CD4-positive, CD25-positive, alpha-beta regulatory T cell (primary cell): ENCODE results near the gene C17orf100. TPM values are rescaled to one million over a fixed set of nuclear protein-coding genes. Genes with fewer than 3 reads are reported as not detected.
"Not testable (repeated sequence)": the region's sequence is repeated elsewhere in the genome, so short reads cannot be mapped to it uniquely, and the experiment has no call there.

ENCODE experiments used
- ATAC-seq, 2 donors: fragments of 150-1000 bp; cut with Tn5 transposase; one replicate each; pipeline ENCODE4 v1.10.0; 2021; ENCODE audit warnings: low read depth in 2 of 2, moderate number of reproducible peaks in 2 of 2, moderate library complexity in 1 of 2
- DNase-seq, 3 donors: peaks; one replicate each; pipeline versions ENCODE4 v3.0.0 to v3.0.0-alpha.2; 2012 to 2022; ENCODE audit warnings: mixed read lengths in 1 of 3
- H3K27ac ChIP-seq: one replicate; pipeline ENCODE4 v1.7.0; 2013; ENCODE audit warnings: mild to moderate bottlenecking, low read length; ENCODE audit not compliant: insufficient read depth, poor library complexity, severe bottlenecking
- H3K27me3 ChIP-seq: one replicate; pipeline ENCODE4 v1.7.0; 2013; ENCODE audit warnings: low read length; ENCODE audit not compliant: control insufficient read depth, insufficient read depth
- H3K36me3 ChIP-seq: one replicate; pipeline ENCODE4 v1.7.0; 2013; ENCODE audit warnings: mild to moderate bottlenecking, low read length, moderate library complexity; ENCODE audit not compliant: control insufficient read depth, insufficient read depth
- H3K4me1 ChIP-seq: 2 replicates; pipeline ENCODE4 v1.7.0; 2013; ENCODE audit warnings: mild to moderate bottlenecking, low read length; ENCODE audit not compliant: insufficient read depth, control insufficient read depth, poor library complexity, severe bottlenecking
- H3K4me3 ChIP-seq: one replicate; pipeline ENCODE4 v1.7.0; 2013; ENCODE audit warnings: low read depth, mild to moderate bottlenecking, low read length, moderate library complexity
- H3K9me3 ChIP-seq, 2 experiments: 1 replicate in 1 of 2; 2 replicates in 1 of 2; pipeline ENCODE4 v1.7.0; 2013; ENCODE audit warnings: low read length in 2 of 2, mild to moderate bottlenecking in 1 of 2, moderate library complexity in 1 of 2; ENCODE audit not compliant: control insufficient read depth in 2 of 2
- H3K27ac Mint-ChIP-seq, 3 donors: one replicate each; pipeline ENCODE4 v1.8.0; 2020 to 2022; ENCODE audit warnings: mild to moderate bottlenecking in 3 of 3, mixed read lengths in 3 of 3, moderate library complexity in 2 of 3
- H3K27me3 Mint-ChIP-seq: one replicate; pipeline ENCODE4 v1.8.0; 2022; ENCODE audit warnings: mild to moderate bottlenecking, mixed read lengths
- H3K36me3 Mint-ChIP-seq: one replicate; pipeline ENCODE4 v1.8.0; 2020; ENCODE audit warnings: mixed read lengths
- H3K4me1 Mint-ChIP-seq, 4 donors: one replicate each; pipeline ENCODE4 v1.8.0; 2020 to 2022; ENCODE audit warnings: mixed read lengths in 4 of 4, mild to moderate bottlenecking in 1 of 4
- H3K4me3 Mint-ChIP-seq, 4 donors: one replicate each; pipeline ENCODE4 v1.8.0; 2020 to 2022; ENCODE audit warnings: mild to moderate bottlenecking in 4 of 4, mixed read lengths in 4 of 4, moderate library complexity in 3 of 4
- H3K9me3 Mint-ChIP-seq, 7 donors: one replicate each; pipeline ENCODE4 v1.8.0; 2020 to 2022; ENCODE audit warnings: mixed read lengths in 7 of 7, mild to moderate bottlenecking in 3 of 7, moderate library complexity in 2 of 7
- polyA plus RNA-seq, 4 donors: library from polyadenylated mRNA; unstranded; fragments of 300-500 nt; fragmentation: Illumina TruSeq; gene quantifications; one replicate each; pipeline ENCODE4 v1.2.3, GENCODE V29; 2021
- total RNA-seq: library from RNA; stranded (reverse); gene quantifications from one replicate; pipeline ENCODE4 v1.2.3, GENCODE V29; 2022

C17orf100 gene
- total and polyA plus RNA-seq, 5 donors from 2014 or later = 1.5 to 7.1 (median 5.6) TPM

- ATAC-seq = no peak
- Mint-ChIP-seq H3K9me3 (peaks cover 0 to 2% (median 0%) of the 10 kb centered on the region in 7 donors), H3K36me3 (peaks cover 14% of the 10 kb centered on the region), H3K27ac (peak overlapping the region; percentile 86 to 94 (median 89)), H3K4me1 (peaks cover 14 to 59% (median 38%) of the 10 kb centered on the region in 4 donors), H3K4me3 (peak overlapping the region; percentile 89 to 98 (median 93)), H3K27me3 (peaks cover 30% of the 10 kb centered on the region)
- H3K9me3 ChIP-seq = no peaks in the 10 kb centered on the region
- peak overlapping the region; percentile 67 for H3K4me3 ChIP-seq
- H3K4me1 ChIP-seq = peaks cover 18% of the 10 kb centered on the region
- no peak for DNase-seq
- peak overlapping the region; percentile 23 for H3K27ac ChIP-seq
- H3K27me3 ChIP-seq = no peaks in the 10 kb centered on the region
- H3K36me3 ChIP-seq = peaks cover 4% of the 10 kb centered on the region
Observed at GRCh38 chr17:6657633-6658287, 6.2 kb downstream of the C17orf100 start.

GRCh38 chr17:6658411-6658810 is 6.8 kb downstream of the C17orf100 start:
- not testable (repeated sequence) for H3K36me3 ChIP-seq, DNase-seq, H3K9me3 Mint-ChIP-seq, H3K27ac ChIP-seq, H3K4me3 ChIP-seq, H3K27me3 ChIP-seq, ATAC-seq, H3K9me3 ChIP-seq
- H3K27ac Mint-ChIP-seq = peak overlapping the region in 1 of 3 donors; percentile 86
- peaks cover 18% of the 10 kb centered on the region for H3K4me1 ChIP-seq
- H3K4me1 Mint-ChIP-seq = peaks cover 7 to 52% (median 31%) of the 10 kb centered on the region in 4 donors
- H3K36me3 Mint-ChIP-seq = peaks cover 13% of the 10 kb centered on the region
- H3K4me3 Mint-ChIP-seq = peak overlapping the region in 3 of 4 donors; percentile 68 to 94 (median 92)
- H3K27me3 Mint-ChIP-seq = peaks cover 26% of the 10 kb centered on the region

GRCh38 chr17:6660101-6660500 is 8.5 kb downstream of the C17orf100 start:
- DNase-seq = no peak
- peaks cover 4% of the 10 kb centered on the region for H3K36me3 ChIP-seq
- H3K27me3 Mint-ChIP-seq = peaks cover 21% of the 10 kb centered on the region
- no peak overlapping the region for H3K4me3 ChIP-seq
- peaks cover 12% of the 10 kb centered on the region for H3K4me1 ChIP-seq
- peaks cover 0 to 2% (median 0%) of the 10 kb centered on the region in 7 donors for H3K9me3 Mint-ChIP-seq
- H3K27ac Mint-ChIP-seq = peak overlapping the region in 1 of 3 donors; percentile 82
- no peak for ATAC-seq
- peak overlapping the region in 3 of 4 donors; percentile 7 to 48 (median 32) for H3K4me3 Mint-ChIP-seq
- H3K27ac ChIP-seq = no peak overlapping the region
- H3K27me3 ChIP-seq = no peaks in the 10 kb centered on the region
- H3K9me3 ChIP-seq = no peaks in the 10 kb centered on the region
- H3K4me1 Mint-ChIP-seq = peaks cover 0 to 40% (median 23%) of the 10 kb centered on the region in 4 donors
- peaks cover 11% of the 10 kb centered on the region for H3K36me3 Mint-ChIP-seq

- peaks cover 0 to 2% (median 0%) of the 10 kb centered on the region in 7 donors for H3K9me3 Mint-ChIP-seq
- no peak overlapping the region for H3K4me3 Mint-ChIP-seq
- Histone ChIP-seq H3K36me3 (peaks cover 4% of the 10 kb centered on the region), H3K27ac (no peak overlapping the region), H3K4me3 (no peak overlapping the region), H3K4me1 (peaks cover 8% of the 10 kb centered on the region), H3K27me3 (no peaks in the 10 kb centered on the region), H3K9me3 (no peaks in the 10 kb centered on the region)
- ATAC-seq = no peak
- H3K4me1 Mint-ChIP-seq = peaks cover 0 to 35% (median 20%) of the 10 kb centered on the region in 4 donors
- peak overlapping the region in 2 of 3 donors; percentile 24 to 82 for H3K27ac Mint-ChIP-seq
- peaks cover 14% of the 10 kb centered on the region for H3K27me3 Mint-ChIP-seq
- DNase-seq = no peak
- peaks cover 13% of the 10 kb centered on the region for H3K36me3 Mint-ChIP-seq
Observed at GRCh38 chr17:6660805-6661463, 9.4 kb downstream of the C17orf100 start.

GRCh38 chr17:6661464-6661848 is 9.9 kb downstream of the C17orf100 start:
- DNase-seq (no peak), ATAC-seq (no peak)
- no peak overlapping the region for H3K4me3 Mint-ChIP-seq
- peaks cover 0 to 34% (median 22%) of the 10 kb centered on the region in 4 donors for H3K4me1 Mint-ChIP-seq
- peaks cover 13% of the 10 kb centered on the region for H3K36me3 Mint-ChIP-seq
- peaks cover 0 to 2% (median 0%) of the 10 kb centered on the region in 7 donors for H3K9me3 Mint-ChIP-seq
- H3K27me3 ChIP-seq = no peaks in the 10 kb centered on the region
- no peak overlapping the region for H3K4me3 ChIP-seq
- no peaks in the 10 kb centered on the region for H3K9me3 ChIP-seq
- H3K27me3 Mint-ChIP-seq = peaks cover 10% of the 10 kb centered on the region
- no peak overlapping the region for H3K27ac ChIP-seq
- peaks cover 8% of the 10 kb centered on the region for H3K4me1 ChIP-seq
- peak overlapping the region in 1 of 3 donors; percentile 36 for H3K27ac Mint-ChIP-seq
- peaks cover 4% of the 10 kb centered on the region for H3K36me3 ChIP-seq

- Mint-ChIP-seq H3K4me1 (peaks cover 0 to 24% (median 14%) of the 10 kb centered on the region in 4 donors), H3K4me3 (peak overlapping the region in 1 of 4 donors; percentile 32), H3K36me3 (peaks cover 13% of the 10 kb centered on the region)
- not testable (repeated sequence) for H3K9me3 ChIP-seq, H3K9me3 Mint-ChIP-seq, H3K4me1 ChIP-seq, H3K27ac Mint-ChIP-seq, H3K27me3 ChIP-seq, H3K4me3 ChIP-seq, ATAC-seq, H3K36me3 ChIP-seq, H3K27ac ChIP-seq, H3K27me3 Mint-ChIP-seq, DNase-seq
Observed at GRCh38 chr17:6663200-6663599, 11.6 kb downstream of the C17orf100 start.

- Mint-ChIP-seq H3K27ac (no peak overlapping the region), H3K9me3 (no peaks in the 10 kb centered on the region), H3K4me1 (peaks cover 0 to 9% (median 3%) of the 10 kb centered on the region in 4 donors), H3K4me3 (no peak overlapping the region), H3K27me3 (no peaks in the 10 kb centered on the region), H3K36me3 (peaks cover 14% of the 10 kb centered on the region)
- Histone ChIP-seq H3K4me1 (no peaks in the 10 kb centered on the region), H3K9me3 (no peaks in the 10 kb centered on the region), H3K36me3 (peaks cover 4% of the 10 kb centered on the region), H3K4me3 (no peak overlapping the region), H3K27me3 (no peaks in the 10 kb centered on the region), H3K27ac (no peak overlapping the region)
- DNase-seq (peak in 1 of 3 donors; percentile 61), ATAC-seq (peak; percentile 66 to 71)
Observed at GRCh38 chr17:6666077-6666521, 14.5 kb downstream of the C17orf100 start.
